HepG2 (cell line): ENCODE results near the gene PPA2. TPM values are rescaled to one million over a fixed set of nuclear protein-coding genes. Genes with fewer than 3 reads are reported as not detected.

ENCODE experiments used
- ATAC-seq: fragments of 200-7000 bp; cut with Tn5 transposase; 3 replicates; pipeline ENCODE4 v1.9.1; 2020; ENCODE audit warnings: mild to moderate bottlenecking, moderate library complexity
- BruUV-seq: library from RNA; stranded (reverse); fragments of 400-500 nt; replicated peaks from 2 replicates; lab custom pipeline; 2021; lab: Mats Ljungman, UMichigan
- CTCF ChIA-PET: fragments of 300-600 bp; formaldehyde crosslinking; extraction: SDS; loops from one replicate; lab custom pipeline; 2021; ENCODE audit warnings: low total read pairs, inconsistent platforms, low intra/inter-chr PET ratio; lab: Yijun Ruan, JAX
- POLR2A ChIA-PET: fragments of 350-600 bp; sonication (Branson Sonifier 250); formaldehyde crosslinking; loops from one replicate; lab custom pipeline; 2020; ENCODE audit warnings: antibody characterized with exemption, inconsistent platforms; lab: Yijun Ruan, JAX
- DNase-seq: peaks from one replicate; pipeline ENCODE4 v3.0.0-alpha.2; 2015; ENCODE audit warnings: low spot score
- FAIRE-seq: peaks from 3 replicates; lab custom pipeline; 2011; peaks lifted over from hg19 to GRCh38; lab: Jason Lieb, UNC
- H2AFZ ChIP-seq: one replicate; pipeline ENCODE4 v1.6.1; 2011; ENCODE audit warnings: low read length, inconsistent platforms
- H3K27ac ChIP-seq: fragments of 300-600 bp; 3 replicates; pipeline ENCODE4 v1.8.0; 2011; ENCODE audit warnings: mixed run types, mild to moderate bottlenecking, mixed read lengths, low read length, inconsistent platforms; ENCODE audit not compliant: insufficient read depth; ENCODE audit errors: extremely low read length
- H3K27me3 ChIP-seq, 2 experiments: fragments of 200-600 bp in 1 of 2; 2 replicates in 1 of 2; 3 replicates in 1 of 2; pipeline versions ENCODE4 v1.6.0 to v1.8.0; 2011; ENCODE audit warnings: low read length in 2 of 2, mild to moderate bottlenecking in 2 of 2, moderate library complexity in 2 of 2, inconsistent platforms in 1 of 2; ENCODE audit not compliant: insufficient read depth in 2 of 2, control insufficient read depth in 1 of 2
- H3K36me3 ChIP-seq, 2 experiments: fragments of 200-600 bp in 1 of 2; replicated peaks in 1 of 2; 2 replicates in 1 of 2; 3 replicates in 1 of 2; pipeline versions ENCODE4 v1.5.1 to v1.8.0; 2011; ENCODE audit warnings: low read length in 2 of 2, inconsistent platforms in 1 of 2; ENCODE audit not compliant: insufficient read depth in 2 of 2, control insufficient read depth in 1 of 2
- H3K4me1 ChIP-seq: 2 replicates; pipeline ENCODE4 v1.5.1; 2012; ENCODE audit warnings: low read length, inconsistent platforms; ENCODE audit not compliant: insufficient read depth
- H3K4me2 ChIP-seq: 2 replicates; pipeline ENCODE4 v1.6.0; 2011; ENCODE audit warnings: low read depth, low read length, inconsistent platforms
- H3K4me3 ChIP-seq, 3 experiments: fragments of 200-600 bp in 1 of 3; sonication (generic), shearing (Covaris generic) in 1 of 3; replicated peaks in 1 of 3; 2 replicates each; pipeline ENCODE4 v1.5.1; 2011 to 2016; ENCODE audit warnings: low read length in 3 of 3, inconsistent platforms in 2 of 3, low read depth in 2 of 3, mild to moderate bottlenecking in 2 of 3, control low read depth in 1 of 3, mixed read lengths in 1 of 3; ENCODE audit not compliant: insufficient read depth in 1 of 3
- H3K79me2 ChIP-seq: one replicate; pipeline ENCODE4 v1.6.1; 2011; ENCODE audit warnings: low read length, inconsistent platforms; ENCODE audit not compliant: insufficient read depth
- H3K9ac ChIP-seq: 2 replicates; pipeline ENCODE4 v1.6.0; 2011; ENCODE audit warnings: mild to moderate bottlenecking, low read depth, low read length, inconsistent platforms; ENCODE audit not compliant: insufficient read depth
- H3K9me3 ChIP-seq: 2 replicates; pipeline ENCODE4 v1.5.1; 2012; ENCODE audit warnings: mild to moderate bottlenecking, low read length
- H4K20me1 ChIP-seq: 2 replicates; pipeline ENCODE4 v1.6.0; 2011; ENCODE audit warnings: inconsistent platforms, mild to moderate bottlenecking, low read length, moderate library complexity; ENCODE audit not compliant: insufficient read depth
- ARID2 ChIP-seq: sonication (generic); formaldehyde crosslinking; IDR thresholded peaks from 2 replicates; pipeline ENCODE4 v1.8.1; 2022; ENCODE audit warnings: mild to moderate bottlenecking, missing genetic modification reagents, borderline replicate concordance
- ATRX ChIP-seq: sonication (generic); formaldehyde crosslinking; IDR thresholded peaks from 2 replicates; pipeline ENCODE4 v1.4.0; 2020; ENCODE audit warnings: missing genetic modification reagents, borderline replicate concordance
- MED1 ChIP-seq: sonication (generic); formaldehyde crosslinking; IDR thresholded peaks from 2 replicates; pipeline ENCODE4 v1.4.0; 2020; ENCODE audit warnings: missing genetic modification reagents
- MZF1 ChIP-seq: sonication (generic); formaldehyde crosslinking; IDR thresholded peaks from 2 replicates; pipeline ENCODE4 v1.8.1; 2023; ENCODE audit warnings: mild to moderate bottlenecking, missing genetic modification reagents, borderline replicate concordance
- NFAT5 ChIP-seq: sonication (generic); formaldehyde crosslinking; IDR thresholded peaks from 2 replicates; pipeline ENCODE4 v1.4.0; 2020; ENCODE audit warnings: missing genetic modification reagents
- RBFOX2 ChIP-seq: fragments of 200-400 bp; formaldehyde crosslinking; IDR thresholded peaks from 2 replicates; pipeline ENCODE4 v1.6.1; 2017; ENCODE audit warnings: low read depth, mild to moderate bottlenecking, low read length
- REPIN1 ChIP-seq: sonication (generic); formaldehyde crosslinking; IDR thresholded peaks from 2 replicates; pipeline ENCODE4 v1.8.0; 2022; ENCODE audit warnings: missing genetic modification reagents, low read depth, mild to moderate bottlenecking, borderline replicate concordance
- SIN3A ChIP-seq: IDR thresholded peaks from 2 replicates; pipeline ENCODE4 v1.6.1; 2011; ENCODE audit warnings: low read depth, mild to moderate bottlenecking, control low read depth, low read length, borderline replicate concordance
- ZFP82 ChIP-seq: sonication (generic); formaldehyde crosslinking; IDR thresholded peaks from 2 replicates; pipeline ENCODE4 v1.5.1; 2020; ENCODE audit warnings: mild to moderate bottlenecking, missing genetic modification reagents, borderline replicate concordance
- ZMAT3 ChIP-seq: sonication (generic); formaldehyde crosslinking; conservative IDR thresholded peaks from 2 replicates; pipeline ENCODE4 v1.7.0; 2021; ENCODE audit warnings: missing genetic modification reagents
- ZNF17 ChIP-seq: sonication (generic); formaldehyde crosslinking; IDR thresholded peaks from 2 replicates; pipeline ENCODE4 v1.5.0; 2020; ENCODE audit warnings: mild to moderate bottlenecking, missing genetic modification reagents
- ZNF577 ChIP-seq: sonication (generic); formaldehyde crosslinking; IDR thresholded peaks from 2 replicates; pipeline ENCODE4 v1.4.0; 2020; ENCODE audit warnings: mild to moderate bottlenecking, low read depth, missing genetic modification reagents, borderline replicate concordance
- WGBS: methylation state at CpG from one replicate; pipeline ENCODE4 v1.1.6; 2017; ENCODE audit warnings: low lambda C conversion rate; 5-methylcytosine and 5-hydroxymethylcytosine counted together
- in situ Hi-C: cut with HindIII; loops from 2 replicates; pipeline ENCODE4 v1.10.0; 2017; ENCODE audit warnings: low pct_unique_long_range_greater_than_20kb; ENCODE audit not compliant: extremely low pct_ligation_motif_present
- intact Hi-C: fragments of 100-400 bp; cut with micrococcal nuclease; formaldehyde crosslinking; loops from one replicate; pipeline ENCODE4 v1.10.0; 2022; ENCODE audit not compliant: unreplicated experiment
- polyA plus RNA-seq, 8 experiments: library from polyadenylated mRNA; depleted of rRNA in 3 of 8; stranded (reverse) in 7 of 8; unstranded in 1 of 8; fragments of >200 nt; fragmentation: Illumina TruSeq in 4 of 8; extraction: Trizol in 4 of 8; gene quantifications; 2 replicates each; pipeline versions ENCODE4 v1.2.1 to v1.2.3, GENCODE V29; 2011 to 2016; ENCODE audit warnings: low read depth in 4 of 8, missing spikeins in 1 of 8, mixed read lengths in 1 of 8; ENCODE audit not compliant: insufficient read depth in 1 of 8
- total RNA-seq, 5 experiments: library from RNA; depleted of rRNA; stranded (reverse); fragments of >200 nt; fragmentation: Illumina TruSeq; extraction: Trizol; gene quantifications; 2 replicates each; pipeline ENCODE4 v1.2.3, GENCODE V29; 2016; ENCODE audit warnings: low read depth in 1 of 5

Gene PPA2
- total and polyA plus RNA-seq, 2 of the 13 experiments (the other 11 are each of a cell fraction or from before 2014, with no cell fraction given) = 44.2 to 70.6 TPM

- no peaks in the 10 kb centered on the region for H3K4me1 ChIP-seq
- no peaks in the 10 kb centered on the region for H3K9me3 ChIP-seq
- no peak for DNase-seq
- no peak for FAIRE-seq
- H2AFZ ChIP-seq = no peak overlapping the region
- no peak overlapping the region for H3K4me3 ChIP-seq
- no peaks in the 10 kb centered on the region for H3K27me3 ChIP-seq
- WGBS = 100% methylated on average over 1 of the region's 1 CpG
- ATAC-seq = no peak
- H4K20me1 ChIP-seq = no peaks in the 10 kb centered on the region
- no peaks in the 10 kb centered on the region for H3K36me3 ChIP-seq
- BruUV-seq = no TSS peak
- H3K9ac ChIP-seq = no peak overlapping the region
- no peak overlapping the region for H3K27ac ChIP-seq
- POLR2A ChIA-PET = no interaction called here
- intact Hi-C loops (no loop called here), in situ Hi-C loops (loop anchor here (25.0 kb wide), 1 partner anchor 546 kb away; no protein-coding TSS in a partner anchor)
- CTCF ChIA-PET = no interaction called here
- H3K79me2 ChIP-seq = no peaks in the 10 kb centered on the region
- TF ChIP-seq ZFP82 (CRISPR knock-in tag) (no peak), ZMAT3 (CRISPR knock-in tag) (no peak), SIN3A (no peak), ATRX (CRISPR knock-in tag) (no peak), REPIN1 (CRISPR knock-in tag) (no peak), MZF1 (CRISPR knock-in tag) (no peak), MED1 (CRISPR knock-in tag) (no peak), ZNF17 (CRISPR knock-in tag) (no peak), NFAT5 (CRISPR knock-in tag) (no peak), ARID2 (CRISPR knock-in tag) (no peak), ZNF577 (CRISPR knock-in tag) (no peak), RBFOX2 (no peak)
- H3K4me2 ChIP-seq = no peak overlapping the region
Measured at GRCh38 chr4:105458001-105458400, 15.9 kb downstream of the PPA2 start.
